ENCODE results near the gene DYNC1LI1. TPM values are rescaled to one million over a fixed set of nuclear protein-coding genes. Genes with fewer than 3 reads are reported as not detected.

DYNC1LI1 gene
- total RNA-seq, 4 donors from 2014 or later: 44.2 to 51.0 (median 47.9) TPM

DNA sequence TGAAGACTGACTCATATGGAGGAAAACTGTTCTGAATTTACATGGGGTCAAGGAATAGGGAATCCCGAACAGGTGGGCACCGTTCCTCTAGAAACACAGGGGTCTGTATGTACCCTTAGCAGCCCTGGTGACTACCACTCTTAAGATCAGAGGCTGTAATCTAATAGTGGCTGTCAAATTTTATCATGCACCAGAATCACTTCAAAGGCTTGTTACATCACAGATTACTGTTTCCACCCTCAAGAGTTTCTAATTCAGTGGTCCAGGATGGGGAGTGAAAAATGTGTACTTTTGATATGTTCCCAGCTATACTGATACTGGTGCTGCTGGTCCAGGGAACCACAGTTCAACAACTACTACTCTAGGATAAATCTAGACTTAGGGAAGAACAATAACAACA lies 27.9 kb downstream of the DYNC1LI1 start:
- peaks cover 0 to 27% of the 10 kb centered on the region in 2 donors for H3K36me3 ChIP-seq

DNA sequence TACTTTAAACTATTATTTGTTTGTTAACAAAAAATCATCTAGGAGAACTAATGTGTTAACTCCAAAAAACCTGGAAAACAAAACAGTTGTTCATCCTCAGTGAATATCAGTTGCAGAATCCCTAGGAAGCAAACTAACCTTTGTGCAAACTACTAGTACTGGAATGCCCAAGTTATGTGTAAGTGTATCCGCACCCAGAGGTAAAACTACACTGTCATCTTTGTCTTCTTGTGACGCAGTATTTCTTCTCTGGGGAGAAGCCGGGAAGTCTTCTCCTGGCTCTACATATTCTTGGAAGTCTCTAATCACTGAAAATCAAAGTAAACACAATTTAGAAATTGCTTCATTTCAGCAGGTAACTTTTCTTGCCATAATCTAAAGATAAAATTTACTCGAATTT lies 29.8 kb downstream of the DYNC1LI1 start:
- no peak overlapping the region for H3K27ac ChIP-seq
- TF ChIP-seq POLR2A (IDR thresholded peaks at IDR 0.05) (no peak), CTCF (IDR thresholded peaks at IDR 0.05 in 4 of 5, conservative IDR thresholded peaks at IDR 0.05 in 1 of 5) (no peak)
- intact Hi-C loops (cut with DNase I; ENCODE audit: low total_unique reads) (no loop called here), in situ Hi-C loops (cut with MboI; ENCODE audit: low sequenced_read_pairs in 4 of 4) (no loop called here)
- ATAC-seq (no peak), DNase-seq (no peak)
- peaks cover 0 to 27% of the 10 kb centered on the region in 2 donors for H3K36me3 ChIP-seq
- H3K9me3 ChIP-seq: no peaks in the 10 kb centered on the region
- H3K27me3 ChIP-seq: no peaks in the 10 kb centered on the region
- no peak overlapping the region for H3K4me3 ChIP-seq
- H3K4me1 ChIP-seq: no peaks in the 10 kb centered on the region

More for the DNA sequence above, 27.9 kb downstream of the DYNC1LI1 start:
- H3K27ac ChIP-seq: no peak overlapping the region
- no peaks in the 10 kb centered on the region for H3K9me3 ChIP-seq
- intact Hi-C loops (cut with DNase I; ENCODE audit: low total_unique reads): no loop called here
- ATAC-seq: no peak
- no peak for DNase-seq
- in situ Hi-C loops (cut with MboI; ENCODE audit: low sequenced_read_pairs in 4 of 4): no loop called here
- TF ChIP-seq POLR2A (IDR thresholded peaks at IDR 0.05) (no peak), CTCF (IDR thresholded peaks at IDR 0.05 in 4 of 5, conservative IDR thresholded peaks at IDR 0.05 in 1 of 5) (no peak)
- H3K4me1 ChIP-seq: no peaks in the 10 kb centered on the region
- no peak overlapping the region for H3K4me3 ChIP-seq
- no peaks in the 10 kb centered on the region for H3K27me3 ChIP-seq

DNA sequence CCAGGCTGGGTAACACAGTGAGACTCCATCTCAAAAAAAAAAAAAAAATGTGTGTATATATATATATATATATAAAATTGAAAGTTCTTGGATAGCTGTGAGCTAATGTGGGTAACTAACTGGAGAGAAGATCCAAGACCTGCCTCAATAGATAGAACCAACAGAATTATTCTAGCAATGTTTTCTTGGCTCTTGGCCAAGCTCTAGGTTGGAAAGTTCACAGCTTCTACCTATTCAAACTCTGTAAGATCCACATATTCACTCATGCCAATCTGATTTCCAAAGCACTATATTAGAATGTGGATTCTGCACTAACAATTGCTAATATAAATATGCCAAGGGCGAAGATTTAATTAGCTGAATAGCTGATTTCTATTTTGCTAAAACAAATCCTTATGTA lies 38.2 kb downstream of the DYNC1LI1 start:
- Histone ChIP-seq H3K36me3 (peaks cover 4 to 21% of the 10 kb centered on the region in 2 donors), H3K4me3 (no peak overlapping the region), H3K27ac (no peak overlapping the region), H3K4me1 (no peaks in the 10 kb centered on the region), H3K9me3 (no peaks in the 10 kb centered on the region), H3K27me3 (no peaks in the 10 kb centered on the region)
- intact Hi-C loops (cut with DNase I; ENCODE audit: low total_unique reads): no loop called here
- no peak for DNase-seq
- in situ Hi-C loops (cut with MboI; ENCODE audit: low sequenced_read_pairs in 4 of 4): no loop called here
- no peak for ATAC-seq
- TF ChIP-seq CTCF (IDR thresholded peaks at IDR 0.05 in 4 of 5, conservative IDR thresholded peaks at IDR 0.05 in 1 of 5) (no peak), POLR2A (IDR thresholded peaks at IDR 0.05) (no peak)

DNA sequence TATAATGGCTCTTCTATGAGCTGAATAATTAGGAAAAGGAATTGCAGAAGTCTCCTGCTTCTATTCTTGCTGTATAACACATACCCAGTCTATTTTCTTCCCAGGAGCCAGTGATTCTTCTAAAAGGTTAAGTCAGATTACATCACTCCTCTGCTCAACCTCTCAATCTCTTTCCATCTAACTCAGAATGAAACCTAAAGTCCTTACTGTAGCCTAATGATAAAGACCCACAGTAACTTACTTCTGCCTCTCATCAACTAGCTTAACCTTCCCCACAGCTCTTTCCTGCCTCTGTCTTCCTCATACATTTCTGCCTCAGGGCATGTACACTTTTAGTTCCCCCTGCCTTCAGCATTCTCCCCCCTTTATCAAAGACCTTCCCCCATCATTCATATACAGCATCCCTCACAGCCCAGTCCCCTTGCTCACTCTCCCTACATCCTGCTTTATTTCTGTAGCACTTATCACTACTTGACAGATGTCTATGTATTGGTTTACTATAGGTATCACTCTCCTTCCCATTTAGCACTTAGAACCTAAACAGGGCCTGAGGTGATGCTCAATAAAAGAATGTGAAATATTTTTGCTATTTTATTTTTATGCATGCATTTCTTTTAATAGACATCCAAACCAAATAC lies 39.5 kb downstream of the DYNC1LI1 start:
- Histone ChIP-seq H3K4me3 (no peak overlapping the region), H3K27me3 (no peaks in the 10 kb centered on the region), H3K9me3 (no peaks in the 10 kb centered on the region), H3K36me3 (peaks cover 4 to 34% of the 10 kb centered on the region in 2 donors), H3K27ac (no peak overlapping the region), H3K4me1 (no peaks in the 10 kb centered on the region)
- no peak for ATAC-seq
- intact Hi-C loops (cut with DNase I; ENCODE audit: low total_unique reads): no loop called here
- no peak for DNase-seq
- TF ChIP-seq CTCF (IDR thresholded peaks at IDR 0.05 in 4 of 5, conservative IDR thresholded peaks at IDR 0.05 in 1 of 5) (no peak), POLR2A (IDR thresholded peaks at IDR 0.05) (no peak)
- in situ Hi-C loops (cut with MboI; ENCODE audit: low sequenced_read_pairs in 4 of 4): no loop called here

- Histone ChIP-seq H3K4me1 (no peaks in the 10 kb centered on the region), H3K4me3 (no peak overlapping the region), H3K36me3 (peaks cover 4 to 42% of the 10 kb centered on the region in 2 donors), H3K27ac (no peak overlapping the region), H3K27me3 (no peaks in the 10 kb centered on the region), H3K9me3 (no peaks in the 10 kb centered on the region)
- no peak for DNase-seq
- no peak for ATAC-seq
- no peak for TF ChIP-seq POLR2A (IDR thresholded peaks at IDR 0.05)
- no peak for TF ChIP-seq CTCF (IDR thresholded peaks at IDR 0.05 in 4 of 5, conservative IDR thresholded peaks at IDR 0.05 in 1 of 5)
- intact Hi-C loops (cut with DNase I; ENCODE audit: low total_unique reads) (no loop called here), in situ Hi-C loops (cut with MboI; ENCODE audit: low sequenced_read_pairs in 4 of 4) (no loop called here)
Observed at GRCh38 chr3:32525720-32526119, 44.9 kb downstream of the DYNC1LI1 start.

Measured in gastrocnemius medialis (tissue), 4 donors.